Measurements from ENCODE around the gene FNDC3B. TPM values are rescaled to one million over a fixed set of nuclear protein-coding genes. Genes with fewer than 3 reads are reported as not detected.

FNDC3B gene
- total and polyA plus RNA-seq, 9 donors, result 22.1 to 198 (median 108) TPM

DNA sequence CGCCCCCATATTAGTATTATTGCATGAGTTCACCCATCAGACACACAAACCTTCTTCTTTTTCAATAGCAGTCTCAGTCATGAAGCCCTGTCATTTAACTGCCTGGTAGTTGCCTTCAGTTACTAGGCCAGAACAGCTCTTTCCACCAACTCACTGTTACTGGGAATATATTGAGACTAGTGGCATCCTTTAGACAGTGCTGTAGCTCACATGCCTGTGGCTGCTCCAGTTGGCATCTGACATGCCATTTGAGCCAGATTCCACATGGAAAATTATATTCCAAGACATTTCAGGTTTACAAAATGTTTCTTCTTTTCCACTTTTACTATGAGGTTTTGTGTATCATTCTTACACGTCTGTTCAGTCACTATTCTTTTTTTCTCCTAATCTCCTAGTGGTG lies 262.8 kb downstream of the FNDC3B start:
- no peak for TF ChIP-seq POLR2A (IDR thresholded peaks at IDR 0.05)
- TF ChIP-seq, protein P1, sequence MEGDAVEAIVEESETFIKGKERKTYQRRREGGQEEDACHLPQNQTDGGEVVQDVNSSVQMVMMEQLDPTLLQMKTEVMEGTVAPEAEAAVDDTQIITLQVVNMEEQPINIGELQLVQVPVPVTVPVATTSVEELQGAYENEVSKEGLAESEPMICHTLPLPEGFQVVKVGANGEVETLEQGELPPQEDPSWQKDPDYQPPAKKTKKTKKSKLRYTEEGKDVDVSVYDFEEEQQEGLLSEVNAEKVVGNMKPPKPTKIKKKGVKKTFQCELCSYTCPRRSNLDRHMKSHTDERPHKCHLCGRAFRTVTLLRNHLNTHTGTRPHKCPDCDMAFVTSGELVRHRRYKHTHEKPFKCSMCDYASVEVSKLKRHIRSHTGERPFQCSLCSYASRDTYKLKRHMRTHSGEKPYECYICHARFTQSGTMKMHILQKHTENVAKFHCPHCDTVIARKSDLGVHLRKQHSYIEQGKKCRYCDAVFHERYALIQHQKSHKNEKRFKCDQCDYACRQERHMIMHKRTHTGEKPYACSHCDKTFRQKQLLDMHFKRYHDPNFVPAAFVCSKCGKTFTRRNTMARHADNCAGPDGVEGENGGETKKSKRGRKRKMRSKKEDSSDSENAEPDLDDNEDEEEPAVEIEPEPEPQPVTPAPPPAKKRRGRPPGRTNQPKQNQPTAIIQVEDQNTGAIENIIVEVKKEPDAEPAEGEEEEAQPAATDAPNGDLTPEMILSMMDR (IDR thresholded peaks at IDR 0.05), result no peak
- no peak for TF ChIP-seq EP300 (IDR thresholded peaks at IDR 0.05)
- no peak for DNase-seq
- H3K27me3 ChIP-seq, result no peaks in the 10 kb centered on the region
- H3K36me3 ChIP-seq, result no peaks in the 10 kb centered on the region
- 92 to 93% (median 93%) methylated on average over 2 of the region's 2 CpGs for WGBS, 3 donors
- H3K4me3 ChIP-seq, result no peak overlapping the region
- H3K27ac ChIP-seq, result no peak overlapping the region
- intact Hi-C loops (cut with DNase I), result no loop called here
- no peaks in the 10 kb centered on the region for H3K9me3 ChIP-seq
- H3K4me1 ChIP-seq (ENCODE audit: insufficient read depth), result no peaks in the 10 kb centered on the region

DNA sequence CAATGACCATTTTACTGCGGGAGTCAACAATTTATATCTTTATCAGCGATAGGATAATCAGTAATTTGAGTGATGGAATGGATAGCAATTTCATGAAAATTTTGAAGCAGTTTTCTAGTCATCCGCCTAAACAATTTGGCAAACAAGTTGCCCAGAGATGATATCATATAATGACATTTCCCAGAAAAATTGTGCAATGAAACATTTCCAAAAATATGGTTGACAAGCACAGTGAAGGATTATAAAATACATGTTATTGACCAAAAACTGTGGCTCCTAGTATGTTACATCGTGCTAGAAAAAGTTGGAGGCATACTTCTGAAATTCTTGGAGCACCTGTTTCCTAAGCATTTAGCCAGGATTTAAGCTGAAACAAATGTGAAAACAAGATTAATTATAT lies 263.8 kb downstream of the FNDC3B start:
- no peak for DNase-seq
- no peaks in the 10 kb centered on the region for H3K27me3 ChIP-seq
- WGBS, 3 donors, result 78 to 90% (median 89%) methylated on average over 4 of the region's 4 CpGs
- TF ChIP-seq POLR2A (IDR thresholded peaks at IDR 0.05) (no peak), EP300 (IDR thresholded peaks at IDR 0.05) (no peak)
- TF ChIP-seq, protein P1 (IDR thresholded peaks at IDR 0.05), result no peak
- intact Hi-C loops (cut with DNase I), result no loop called here
- no peaks in the 10 kb centered on the region for H3K36me3 ChIP-seq
- no peaks in the 10 kb centered on the region for H3K4me1 ChIP-seq (ENCODE audit: insufficient read depth)
- no peak overlapping the region for H3K4me3 ChIP-seq
- no peak overlapping the region for H3K27ac ChIP-seq
- no peaks in the 10 kb centered on the region for H3K9me3 ChIP-seq

DNA sequence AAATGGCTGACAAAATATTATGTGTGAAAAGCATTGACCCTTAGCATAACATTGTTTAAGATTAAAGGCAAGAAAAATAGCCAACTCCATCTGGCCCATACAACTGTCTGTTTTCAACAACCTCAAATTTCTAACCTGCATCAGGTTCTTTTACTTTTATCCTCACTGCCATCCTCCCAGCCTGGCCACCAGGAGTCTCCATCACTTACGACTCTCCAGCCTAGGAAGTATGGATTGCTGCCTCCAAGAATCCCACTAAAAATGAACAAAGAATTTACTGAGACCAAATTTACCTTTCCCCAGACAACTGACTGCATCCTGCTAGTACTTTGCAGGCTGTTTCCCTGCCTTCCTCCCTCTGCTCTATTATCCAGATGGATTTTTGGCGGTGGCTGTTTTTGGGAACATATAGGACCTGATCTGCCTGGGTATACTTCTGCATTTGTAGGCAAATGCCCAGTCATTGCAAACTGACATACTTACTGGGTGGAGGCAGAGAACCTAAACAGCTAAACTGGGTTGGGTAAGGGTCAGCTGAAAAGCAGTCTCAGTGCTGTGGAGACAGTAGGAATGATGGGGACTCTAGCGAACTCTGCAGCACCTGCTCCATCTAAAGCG lies 264.7 kb downstream of the FNDC3B start:
- Histone ChIP-seq H3K4me1 (ENCODE audit: insufficient read depth) (peaks cover 1% of the 10 kb centered on the region), H3K27ac (no peak overlapping the region), H3K36me3 (no peaks in the 10 kb centered on the region), H3K4me3 (no peak overlapping the region), H3K27me3 (no peaks in the 10 kb centered on the region), H3K9me3 (no peaks in the 10 kb centered on the region)
- TF ChIP-seq, protein P1 (IDR thresholded peaks at IDR 0.05), result no peak
- TF ChIP-seq POLR2A (IDR thresholded peaks at IDR 0.05), result no peak
- TF ChIP-seq EP300 (IDR thresholded peaks at IDR 0.05), result no peak
- 95 to 98% (median 96%) methylated on average over 4 of the region's 4 CpGs for WGBS, 3 donors
- DNase-seq, result no peak
- intact Hi-C loops (cut with DNase I), result no loop called here

DNA sequence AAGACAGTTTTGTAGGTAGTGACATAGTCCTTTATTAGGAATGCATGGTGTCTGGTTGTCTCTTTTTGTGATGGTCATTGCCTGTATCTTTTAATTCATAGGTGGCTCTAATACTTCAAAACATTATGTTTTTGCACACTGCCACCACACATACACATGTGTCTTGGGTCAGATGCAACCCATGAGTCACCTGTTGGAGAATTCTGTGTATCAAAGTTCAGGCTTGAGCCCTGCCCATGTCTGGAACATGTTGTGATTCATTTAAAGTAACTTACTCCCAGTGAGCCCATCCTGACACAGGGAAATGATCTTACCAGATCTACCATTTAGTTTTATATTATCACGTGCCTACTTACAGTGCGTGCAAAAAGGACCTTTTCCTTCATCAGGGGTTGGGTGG lies 266.2 kb downstream of the FNDC3B start:
- H3K27me3 ChIP-seq, result no peaks in the 10 kb centered on the region
- intact Hi-C loops (cut with DNase I), result no loop called here
- H3K27ac ChIP-seq, result no peak overlapping the region
- 93 to 96% (median 96%) methylated on average over 2 of the region's 2 CpGs for WGBS, 3 donors
- no peak overlapping the region for H3K4me3 ChIP-seq
- no peak for DNase-seq
- peaks cover 1% of the 10 kb centered on the region for H3K4me1 ChIP-seq (ENCODE audit: insufficient read depth)
- no peaks in the 10 kb centered on the region for H3K9me3 ChIP-seq
- H3K36me3 ChIP-seq, result no peaks in the 10 kb centered on the region
- TF ChIP-seq EP300 (IDR thresholded peaks at IDR 0.05), result no peak
- TF ChIP-seq POLR2A (IDR thresholded peaks at IDR 0.05), result no peak
- TF ChIP-seq, protein P1 (IDR thresholded peaks at IDR 0.05), result no peak
